Measurements from ENCODE around the gene LRRC55.

LRRC55 gene

GRCh38 chr11:57156928-57157327, 24.8 kb upstream of the LRRC55 start:
- Histone ChIP-seq H3K9me3 (ENCODE audit: control insufficient read depth, low read length) (no peaks in the 10 kb centered on the region), H3K9ac (ENCODE audit: low read length) (no peak overlapping the region), H3K4me1 (ENCODE audit: control insufficient read depth, insufficient read depth, low read depth, low read length) (no peaks in the 10 kb centered on the region), H3K4ac (ENCODE audit: low read depth in 1 of 2, low read length in 2 of 2) (no peak overlapping the region), H2BK12ac (ENCODE audit: low read length in 2 of 2) (no peak overlapping the region), H3K27ac (ENCODE audit: low read length, poor library complexity, severe bottlenecking) (no peak overlapping the region), H3K36me3 (ENCODE audit: control insufficient read depth in 1 of 2, insufficient read depth in 2 of 2, low read depth in 1 of 2, low read length in 2 of 2) (no peaks in the 10 kb centered on the region), H3K4me3 (ENCODE audit: insufficient read depth in 1 of 2, low read depth in 1 of 2, low read length in 2 of 2) (no peak overlapping the region), H2BK15ac (ENCODE audit: low read depth, poor library complexity, severe bottlenecking) (no peak overlapping the region), H2AK5ac (ENCODE audit: low read length, severe bottlenecking) (no peak overlapping the region), H3K18ac (ENCODE audit: low read depth in 1 of 2, low read length in 2 of 2) (no peak overlapping the region), H3K27me3 (ENCODE audit: control insufficient read depth in 1 of 2, insufficient read depth in 1 of 2, low read length in 2 of 2) (peaks cover 6 to 24% of the 10 kb centered on the region in 2 experiments), H4K8ac (ENCODE audit: low read length) (no peak overlapping the region), H3K14ac (ENCODE audit: low read length in 2 of 2) (no peak overlapping the region), H3K79me1 (replicated peaks; ENCODE audit: low read length, poor library complexity, severe bottlenecking) (no peaks in the 10 kb centered on the region), H2BK5ac (ENCODE audit: low read depth, low read length, poor library complexity, severe bottlenecking) (no peak overlapping the region), H3K4me2 (ENCODE audit: low read length, poor library complexity, severe bottlenecking) (no peak overlapping the region), H2AFZ (ENCODE audit: low read depth, low read length) (no peak overlapping the region), H3K23ac (ENCODE audit: low read length in 2 of 2) (no peak overlapping the region), H4K91ac (ENCODE audit: low read length) (no peak overlapping the region), H2BK120ac (ENCODE audit: low read depth, low read length) (no peak overlapping the region)
- 82% methylated on average over 3 of the region's 4 CpGs for WGBS
- DNase-seq = no peak

DNA sequence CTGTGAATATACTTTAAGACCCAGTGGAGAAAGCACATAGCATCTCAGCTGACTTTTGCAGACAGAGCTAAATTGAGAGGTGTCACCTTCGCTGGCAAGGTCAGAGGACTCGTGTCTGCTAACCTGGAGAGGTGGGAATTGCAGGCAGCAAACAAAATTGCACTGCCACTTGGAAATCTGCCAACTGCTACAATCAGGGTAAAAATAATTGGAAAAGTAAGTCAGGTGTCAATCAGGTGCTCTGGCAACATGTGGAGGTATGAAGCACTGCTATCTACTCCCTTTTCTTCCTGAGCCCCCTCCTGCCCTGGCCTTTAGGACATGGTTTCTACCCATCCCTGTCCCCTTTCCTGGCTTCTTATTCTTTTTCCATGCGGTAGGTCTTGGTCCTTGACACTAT, 24.1 kb upstream of the LRRC55 start:
- H3K27ac ChIP-seq (ENCODE audit: low read length, poor library complexity, severe bottlenecking) = no peak overlapping the region
- no peak overlapping the region for H2BK120ac ChIP-seq (ENCODE audit: low read depth, low read length)
- no peak overlapping the region for H3K4me2 ChIP-seq (ENCODE audit: low read length, poor library complexity, severe bottlenecking)
- H2BK5ac ChIP-seq (ENCODE audit: low read depth, low read length, poor library complexity, severe bottlenecking) = no peak overlapping the region
- no peak overlapping the region for H3K4ac ChIP-seq (ENCODE audit: low read depth in 1 of 2, low read length in 2 of 2)
- H3K36me3 ChIP-seq (ENCODE audit: control insufficient read depth in 1 of 2, insufficient read depth in 2 of 2, low read depth in 1 of 2, low read length in 2 of 2) = no peaks in the 10 kb centered on the region
- H2AFZ ChIP-seq (ENCODE audit: low read depth, low read length) = no peak overlapping the region
- no peak overlapping the region for H3K23ac ChIP-seq (ENCODE audit: low read length in 2 of 2)
- no peak overlapping the region for H3K4me3 ChIP-seq (ENCODE audit: insufficient read depth in 1 of 2, low read depth in 1 of 2, low read length in 2 of 2)
- 59% methylated on average over 3 of the region's 3 CpGs for WGBS
- no peaks in the 10 kb centered on the region for H3K9me3 ChIP-seq (ENCODE audit: control insufficient read depth, low read length)
- peaks cover 6 to 27% of the 10 kb centered on the region in 2 experiments for H3K27me3 ChIP-seq (ENCODE audit: control insufficient read depth in 1 of 2, insufficient read depth in 1 of 2, low read length in 2 of 2)
- H4K91ac ChIP-seq (ENCODE audit: low read length) = no peak overlapping the region
- no peak for DNase-seq
- no peaks in the 10 kb centered on the region for H3K79me1 ChIP-seq (replicated peaks; ENCODE audit: low read length, poor library complexity, severe bottlenecking)
- H2BK15ac ChIP-seq (ENCODE audit: low read depth, poor library complexity, severe bottlenecking) = no peak overlapping the region
- no peak overlapping the region for H3K9ac ChIP-seq (ENCODE audit: low read length)
- no peak overlapping the region for H3K18ac ChIP-seq (ENCODE audit: low read depth in 1 of 2, low read length in 2 of 2)
- H4K8ac ChIP-seq (ENCODE audit: low read length) = no peak overlapping the region
- H2BK12ac ChIP-seq (ENCODE audit: low read length in 2 of 2) = no peak overlapping the region
- H2AK5ac ChIP-seq (ENCODE audit: low read length, severe bottlenecking) = no peak overlapping the region
- no peaks in the 10 kb centered on the region for H3K4me1 ChIP-seq (ENCODE audit: control insufficient read depth, insufficient read depth, low read depth, low read length)
- H3K14ac ChIP-seq (ENCODE audit: low read length in 2 of 2) = no peak overlapping the region

DNA sequence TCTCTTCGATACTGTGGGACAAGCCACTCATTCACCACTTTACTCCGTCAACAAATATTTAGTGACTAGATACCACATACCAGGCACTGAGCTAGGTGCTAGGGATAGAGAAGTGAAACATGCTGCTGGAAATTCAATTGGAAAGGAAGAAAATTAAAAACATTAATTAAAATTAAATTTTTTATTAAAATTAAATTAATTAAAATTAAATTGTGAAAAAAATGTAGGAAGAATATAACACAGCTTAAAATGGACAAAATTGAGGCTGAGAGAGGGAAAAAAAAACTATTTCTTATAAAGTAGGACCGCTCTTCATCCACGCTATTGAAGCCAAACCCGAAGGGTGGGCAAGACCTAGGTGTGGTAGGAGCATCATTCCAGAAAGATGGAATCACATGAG, 23.6 kb upstream of the LRRC55 start:
- Histone ChIP-seq H3K9ac (ENCODE audit: low read length) (no peak overlapping the region), H3K4me2 (ENCODE audit: low read length, poor library complexity, severe bottlenecking) (no peak overlapping the region), H2BK5ac (ENCODE audit: low read depth, low read length, poor library complexity, severe bottlenecking) (no peak overlapping the region), H2BK15ac (ENCODE audit: low read depth, poor library complexity, severe bottlenecking) (no peak overlapping the region), H3K4me3 (ENCODE audit: insufficient read depth in 1 of 2, low read depth in 1 of 2, low read length in 2 of 2) (no peak overlapping the region), H2AK5ac (ENCODE audit: low read length, severe bottlenecking) (no peak overlapping the region), H3K18ac (ENCODE audit: low read depth in 1 of 2, low read length in 2 of 2) (no peak overlapping the region), H3K14ac (ENCODE audit: low read length in 2 of 2) (no peak overlapping the region), H3K4ac (ENCODE audit: low read depth in 1 of 2, low read length in 2 of 2) (no peak overlapping the region), H2AFZ (ENCODE audit: low read depth, low read length) (no peak overlapping the region), H2BK120ac (ENCODE audit: low read depth, low read length) (no peak overlapping the region), H3K23ac (ENCODE audit: low read length in 2 of 2) (no peak overlapping the region), H3K79me1 (replicated peaks; ENCODE audit: low read length, poor library complexity, severe bottlenecking) (no peaks in the 10 kb centered on the region), H3K27ac (ENCODE audit: low read length, poor library complexity, severe bottlenecking) (no peak overlapping the region), H2BK12ac (ENCODE audit: low read length in 2 of 2) (no peak overlapping the region), H3K9me3 (ENCODE audit: control insufficient read depth, low read length) (no peaks in the 10 kb centered on the region), H3K36me3 (ENCODE audit: control insufficient read depth in 1 of 2, insufficient read depth in 2 of 2, low read depth in 1 of 2, low read length in 2 of 2) (no peaks in the 10 kb centered on the region), H4K8ac (ENCODE audit: low read length) (no peak overlapping the region), H4K91ac (ENCODE audit: low read length) (no peak overlapping the region), H3K4me1 (ENCODE audit: control insufficient read depth, insufficient read depth, low read depth, low read length) (no peaks in the 10 kb centered on the region), H3K27me3 (ENCODE audit: control insufficient read depth in 1 of 2, insufficient read depth in 1 of 2, low read length in 2 of 2) (peaks cover 6 to 25% of the 10 kb centered on the region in 2 experiments)
- WGBS = 91% methylated on average over 3 of the region's 5 CpGs
- DNase-seq = no peak

GRCh38 chr11:57158599-57158998, 23.2 kb upstream of the LRRC55 start:
- no peak overlapping the region for H3K18ac ChIP-seq (ENCODE audit: low read depth in 1 of 2, low read length in 2 of 2)
- H4K91ac ChIP-seq (ENCODE audit: low read length) = no peak overlapping the region
- no peak overlapping the region for H3K9ac ChIP-seq (ENCODE audit: low read length)
- no peak overlapping the region for H3K27ac ChIP-seq (ENCODE audit: low read length, poor library complexity, severe bottlenecking)
- no peaks in the 10 kb centered on the region for H3K79me1 ChIP-seq (replicated peaks; ENCODE audit: low read length, poor library complexity, severe bottlenecking)
- H3K27me3 ChIP-seq (ENCODE audit: control insufficient read depth in 1 of 2, insufficient read depth in 1 of 2, low read length in 2 of 2) = peaks cover 6 to 24% of the 10 kb centered on the region in 2 experiments
- H4K8ac ChIP-seq (ENCODE audit: low read length) = no peak overlapping the region
- H3K23ac ChIP-seq (ENCODE audit: low read length in 2 of 2) = no peak overlapping the region
- no peaks in the 10 kb centered on the region for H3K4me1 ChIP-seq (ENCODE audit: control insufficient read depth, insufficient read depth, low read depth, low read length)
- H3K9me3 ChIP-seq (ENCODE audit: control insufficient read depth, low read length) = no peaks in the 10 kb centered on the region
- no peak overlapping the region for H2BK15ac ChIP-seq (ENCODE audit: low read depth, poor library complexity, severe bottlenecking)
- WGBS = no CpG with 5 or more reads among the region's 1 CpG
- H3K4me2 ChIP-seq (ENCODE audit: low read length, poor library complexity, severe bottlenecking) = no peak overlapping the region
- H3K14ac ChIP-seq (ENCODE audit: low read length in 2 of 2) = no peak overlapping the region
- H2AFZ ChIP-seq (ENCODE audit: low read depth, low read length) = no peak overlapping the region
- H2BK12ac ChIP-seq (ENCODE audit: low read length in 2 of 2) = no peak overlapping the region
- no peak overlapping the region for H2BK5ac ChIP-seq (ENCODE audit: low read depth, low read length, poor library complexity, severe bottlenecking)
- H3K4ac ChIP-seq (ENCODE audit: low read depth in 1 of 2, low read length in 2 of 2) = no peak overlapping the region
- H3K36me3 ChIP-seq (ENCODE audit: control insufficient read depth in 1 of 2, insufficient read depth in 2 of 2, low read depth in 1 of 2, low read length in 2 of 2) = no peaks in the 10 kb centered on the region
- no peak for DNase-seq
- H2BK120ac ChIP-seq (ENCODE audit: low read depth, low read length) = no peak overlapping the region
- no peak overlapping the region for H2AK5ac ChIP-seq (ENCODE audit: low read length, severe bottlenecking)
- no peak overlapping the region for H3K4me3 ChIP-seq (ENCODE audit: insufficient read depth in 1 of 2, low read depth in 1 of 2, low read length in 2 of 2)
